HG02885 (cell line): ENCODE results near the gene GRM4.

Experiments used
- ATAC-seq: cut with Tn5 transposase; IDR thresholded peaks from one replicate; pipeline ENCODE4 v1.9.1; 2021; ENCODE audit warnings: mild to moderate bottlenecking; ENCODE audit not compliant: unreplicated experiment, poor library complexity

The GRM4 gene

DNA sequence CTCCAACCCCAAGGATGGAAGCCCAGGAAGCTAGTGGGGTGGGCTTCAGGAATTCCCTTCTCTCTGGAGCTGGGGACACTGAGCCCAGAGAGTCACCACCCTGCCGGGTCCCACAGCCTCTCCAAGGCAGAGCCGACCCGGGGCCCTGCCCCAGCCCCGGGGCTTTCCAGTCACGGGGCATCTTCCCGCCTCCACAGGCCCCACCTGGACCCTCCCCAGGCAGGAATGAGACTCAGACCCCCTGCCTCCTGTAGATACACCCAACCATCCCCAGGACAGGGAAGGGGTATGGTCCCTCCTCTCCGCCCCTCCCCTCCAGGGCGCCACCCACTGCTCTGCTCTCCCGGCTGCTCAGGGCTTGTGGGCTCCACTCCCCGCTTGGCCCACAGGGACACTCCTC is 53.3 kb downstream of the GRM4 start:
- no peak for ATAC-seq

DNA sequence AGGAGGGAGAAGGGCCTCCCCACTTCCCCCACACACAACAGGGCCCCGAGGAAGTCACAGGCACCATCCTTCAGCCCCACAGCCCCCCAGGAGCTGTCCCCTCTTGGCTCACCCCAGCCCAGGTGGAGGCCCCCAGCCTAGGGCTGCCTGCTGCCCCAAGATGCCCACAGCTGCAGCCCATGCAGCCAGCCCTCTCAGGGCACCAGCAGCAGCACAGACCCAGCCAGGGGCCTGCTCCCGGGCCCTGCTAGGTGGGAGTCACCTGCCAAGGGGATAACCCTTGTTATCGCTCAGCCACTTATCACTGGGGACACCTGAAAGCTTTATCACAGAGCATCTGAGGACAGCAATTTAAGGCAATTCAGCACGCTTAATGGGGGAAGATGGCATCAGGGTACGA is 55.0 kb downstream of the GRM4 start:
- no peak for ATAC-seq

- no peak for ATAC-seq
Observed at GRCh38 chr6:34090529-34090928, 55.4 kb downstream of the GRM4 start.

DNA sequence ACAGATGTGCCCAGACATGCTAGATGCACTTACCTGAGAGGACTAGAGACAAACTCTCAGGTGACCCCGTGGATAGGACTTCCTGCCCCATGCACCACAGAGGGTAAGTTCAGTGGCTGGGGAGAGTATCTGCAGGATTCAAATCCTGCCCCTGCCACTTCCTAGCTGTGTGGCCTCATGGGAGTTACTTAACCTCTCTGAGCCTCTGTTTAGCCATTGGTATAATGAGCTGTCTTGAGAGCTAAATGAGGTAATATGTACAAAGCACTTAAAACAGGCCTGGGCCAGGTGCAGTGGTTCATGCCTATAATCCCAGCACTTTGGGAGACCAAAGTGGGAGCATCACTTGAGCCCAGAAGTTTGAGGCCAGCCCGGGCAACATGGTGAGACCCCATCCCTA is 59.3 kb downstream of the GRM4 start:
- ATAC-seq = no peak

DNA sequence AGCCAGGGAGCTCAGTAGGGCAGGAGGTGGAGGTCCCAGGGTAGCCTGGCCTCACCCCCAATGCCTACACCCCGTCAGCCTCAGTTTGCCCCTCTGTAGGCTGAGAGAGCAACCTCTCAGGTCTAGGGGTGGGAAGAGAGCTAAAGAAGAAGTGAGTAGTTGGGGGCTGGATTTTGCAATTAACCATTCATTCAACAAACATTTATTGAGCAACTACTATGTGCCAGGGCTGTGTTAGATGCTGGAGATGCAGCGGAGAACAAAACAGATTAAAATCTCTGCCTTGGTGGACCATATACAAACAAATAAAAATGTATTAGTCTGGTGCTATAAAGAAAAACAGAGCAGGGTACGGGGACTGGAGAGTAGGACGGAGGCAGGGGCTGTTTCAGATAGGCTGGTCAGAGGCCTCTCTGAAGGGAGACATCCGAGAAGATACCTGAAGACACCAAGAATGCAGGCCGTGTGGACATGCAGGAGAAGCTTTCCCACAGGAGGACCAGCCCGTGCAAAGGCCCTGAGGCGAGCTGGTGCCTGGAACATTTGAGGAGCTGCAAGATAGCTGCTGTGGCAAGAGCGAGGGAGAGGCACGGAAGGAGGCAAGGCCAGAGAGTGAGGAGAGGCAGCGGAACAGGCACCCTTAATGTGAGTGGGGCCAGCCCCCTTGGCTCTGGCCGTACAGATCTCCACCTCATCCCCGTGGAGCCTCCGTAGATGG is 60.3 kb downstream of the GRM4 start:
- no peak for ATAC-seq

DNA sequence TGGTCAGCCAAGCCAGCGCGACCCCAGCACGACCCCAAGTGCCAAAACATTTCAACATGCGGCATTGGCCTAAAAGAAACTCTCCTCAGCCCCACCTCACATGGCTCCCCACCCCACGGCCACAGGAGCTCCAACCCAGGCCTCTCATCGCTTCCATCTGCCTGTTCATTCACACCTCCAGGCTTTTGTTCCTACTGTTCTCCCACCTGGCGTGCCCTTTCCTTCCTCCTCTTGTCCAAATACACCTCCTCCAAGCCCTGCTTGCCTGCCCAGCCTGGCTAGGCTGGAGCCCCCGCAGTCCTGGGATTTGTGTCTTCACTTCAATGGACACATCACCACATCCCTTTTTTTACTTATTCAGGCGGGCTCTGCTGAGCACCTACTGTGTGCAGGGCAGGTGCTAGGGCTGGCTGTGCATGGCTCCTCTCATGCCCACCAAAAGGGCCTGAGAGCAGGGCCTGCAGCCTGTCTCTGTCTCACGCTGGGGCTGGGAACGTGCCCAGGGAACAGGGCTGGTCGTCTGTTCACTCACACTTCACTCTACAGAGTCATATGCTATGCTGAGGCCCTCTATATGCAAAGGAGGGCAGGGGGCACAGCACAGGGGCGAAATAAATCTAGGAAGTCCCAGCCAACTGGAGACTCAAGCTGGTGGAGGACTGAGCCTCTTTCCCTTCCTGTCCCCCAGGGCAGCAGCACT is 61.1 kb downstream of the GRM4 start:
- no peak for ATAC-seq

GRCh38 chr6:34082864-34083626 is 62.8 kb downstream of the GRM4 start:
- ATAC-seq = no peak

GRCh38 chr6:34082348-34082747 is 63.5 kb downstream of the GRM4 start:
- ATAC-seq = no peak

DNA sequence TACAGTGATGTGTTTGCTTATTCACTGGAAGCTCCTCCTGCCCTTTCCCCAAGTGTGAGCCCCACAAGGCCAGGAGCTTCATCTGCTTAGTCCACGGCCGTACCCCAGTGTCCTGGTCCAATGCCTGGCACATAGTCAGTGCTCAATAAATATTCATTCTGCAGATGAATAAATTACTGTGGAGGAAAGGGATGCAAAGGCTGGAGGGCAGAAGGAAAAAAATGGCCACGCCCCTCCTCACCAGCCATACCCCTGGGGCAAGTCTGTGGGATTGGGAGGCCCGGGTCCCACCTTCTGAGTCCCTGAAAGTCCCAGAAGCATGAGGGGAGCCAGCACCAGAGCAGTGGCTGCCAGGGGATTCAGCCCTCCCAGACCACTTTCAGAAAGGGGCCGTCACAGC is 65.5 kb downstream of the GRM4 start:
- ATAC-seq = no peak

DNA sequence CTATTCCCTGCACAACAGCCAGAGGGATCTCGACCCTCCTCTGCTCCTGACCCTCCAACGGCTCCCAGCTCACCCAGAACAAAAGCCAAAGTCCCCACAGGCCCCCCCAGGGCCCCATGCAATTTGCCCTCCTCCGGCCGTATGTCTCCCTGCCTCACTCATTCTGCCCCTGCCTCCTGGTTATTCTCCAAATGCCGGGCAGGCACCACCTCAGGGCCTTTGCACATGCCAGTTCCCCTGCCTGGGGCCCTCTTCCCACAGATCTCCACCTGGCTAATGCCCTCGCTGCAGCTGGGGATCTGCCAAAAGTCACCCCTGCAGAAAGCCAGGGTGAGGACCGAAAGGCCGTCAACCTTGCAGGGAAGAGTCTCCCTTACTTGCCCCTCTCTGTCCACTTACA is 66.0 kb downstream of the GRM4 start:
- no peak for ATAC-seq

GRCh38 chr6:34075906-34076305 is 70.0 kb downstream of the GRM4 start:
- ATAC-seq = no peak

GRCh38 chr6:34074064-34074742 is 71.7 kb downstream of the GRM4 start:
- no peak for ATAC-seq

GRCh38 chr6:34073540-34073939 is 72.3 kb downstream of the GRM4 start:
- ATAC-seq = no peak

DNA sequence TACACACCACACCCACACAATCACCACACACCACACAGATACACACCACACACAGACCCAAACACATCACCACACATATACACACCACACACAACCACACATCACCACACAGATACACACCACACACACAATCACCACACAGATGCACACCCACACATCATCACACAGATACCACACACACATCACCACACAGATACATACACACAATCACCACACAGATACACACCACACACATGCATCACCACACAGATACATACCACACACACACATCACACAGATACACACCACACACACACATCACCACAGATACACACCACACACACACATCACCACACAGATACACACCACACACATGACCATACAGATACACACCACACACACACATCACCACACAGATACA is 73.2 kb downstream of the GRM4 start:
- ATAC-seq = no peak

DNA sequence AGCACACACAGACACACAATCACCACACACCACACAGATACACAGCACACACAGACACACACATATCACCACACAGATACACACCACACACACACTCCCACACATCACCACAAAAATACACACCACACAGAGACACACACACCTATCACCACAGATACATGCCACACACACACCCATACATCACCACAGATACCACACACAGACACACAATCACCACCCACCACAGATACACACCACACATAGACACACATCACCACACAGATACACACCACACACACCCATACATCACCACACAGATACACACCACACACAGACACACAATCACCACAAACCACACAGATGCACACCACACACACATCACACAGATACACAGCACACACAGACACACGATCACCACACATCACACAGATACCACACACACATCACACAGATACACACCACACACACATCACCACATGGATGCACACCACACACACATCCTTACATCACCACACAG is 74.0 kb downstream of the GRM4 start:
- ATAC-seq = no peak

DNA sequence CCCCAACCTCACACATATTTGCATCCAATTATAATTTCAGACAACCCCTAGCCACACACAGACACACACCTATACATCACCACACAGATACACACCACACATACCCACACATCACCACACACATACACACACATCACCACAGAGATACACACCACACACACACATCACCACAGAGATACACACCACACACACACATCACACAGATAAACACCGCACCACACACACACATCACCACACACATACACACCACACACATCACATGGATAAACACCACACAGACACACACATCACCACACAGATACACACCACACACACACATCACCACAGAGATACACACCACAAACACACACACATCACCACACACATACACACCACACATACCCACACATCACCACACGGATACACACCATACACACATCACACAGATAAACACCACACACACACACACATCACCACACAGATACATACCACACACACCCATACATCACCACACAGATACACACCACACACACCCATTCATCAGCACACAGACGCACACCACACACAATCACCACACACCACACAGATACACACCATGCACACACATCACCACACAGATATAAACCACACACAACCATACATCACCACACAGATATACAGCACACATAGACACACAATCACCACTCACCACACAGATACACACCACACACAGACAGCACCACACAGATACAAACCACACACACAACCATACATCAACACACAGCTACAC is 74.6 kb downstream of the GRM4 start:
- no peak for ATAC-seq

DNA sequence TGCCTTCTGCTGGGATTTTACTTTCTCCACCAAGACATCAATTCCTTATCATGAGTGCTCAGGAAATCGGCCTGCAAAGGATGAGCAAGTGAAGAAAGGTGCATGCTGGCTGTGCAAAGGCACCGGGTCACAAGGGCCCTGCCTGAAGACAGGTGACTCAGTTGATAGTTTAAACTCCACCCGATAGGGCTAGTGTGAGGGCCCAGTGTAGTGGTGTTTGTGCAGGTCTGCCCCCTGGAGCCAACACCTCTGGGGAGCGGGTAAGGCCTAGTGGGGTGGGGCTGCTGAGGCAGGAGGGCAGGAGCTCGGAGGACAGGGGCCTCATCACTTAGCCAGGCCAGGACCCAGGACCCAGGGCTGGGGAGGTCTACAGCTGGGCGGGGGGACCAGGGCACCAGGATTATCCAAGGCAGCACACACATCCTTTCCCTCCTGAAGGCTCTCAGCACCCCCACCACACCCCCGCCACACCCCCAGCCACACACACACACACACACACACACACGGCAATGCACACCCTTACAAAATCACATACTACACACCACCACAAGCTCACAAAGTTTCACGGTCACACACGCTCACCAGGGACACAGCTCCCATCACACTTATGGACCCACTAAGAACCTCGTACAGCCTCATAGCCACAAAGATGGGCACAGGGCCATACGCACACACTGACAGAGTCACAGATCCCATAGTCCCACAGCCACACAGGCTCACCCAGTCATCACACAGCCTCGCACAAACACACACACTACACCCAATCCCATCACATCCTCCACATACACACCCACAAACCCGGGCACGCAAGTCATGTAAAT is 75.4 kb downstream of the GRM4 start:
- ATAC-seq = no peak

DNA sequence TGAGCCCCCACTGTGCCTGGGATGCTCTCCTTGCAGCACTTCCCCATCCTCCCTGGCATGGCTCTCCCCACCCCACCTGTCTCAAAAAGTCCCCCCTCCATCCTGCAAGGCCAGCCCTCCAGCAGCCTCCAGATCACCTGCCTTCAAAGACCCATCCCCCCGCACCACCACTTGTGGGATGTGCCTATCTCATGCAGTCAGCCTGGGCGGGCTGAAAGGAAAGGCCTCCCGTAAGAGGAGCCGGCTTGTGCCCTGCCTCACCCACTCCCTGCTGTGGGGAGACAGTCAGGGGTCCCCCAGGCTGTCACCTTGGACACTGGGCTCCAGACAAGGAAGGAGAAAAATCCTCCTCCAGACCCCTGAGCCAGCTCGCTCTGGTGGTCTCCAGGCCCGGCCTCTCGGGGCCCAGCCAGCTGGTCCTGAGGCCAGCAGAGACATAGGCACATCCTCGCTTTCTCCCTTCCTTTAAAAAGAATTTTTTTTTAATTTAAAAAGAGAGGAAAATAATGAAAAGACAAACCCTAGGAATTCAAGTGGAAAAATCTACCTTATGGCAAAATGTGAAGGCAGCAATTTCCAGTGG is 77.3 kb downstream of the GRM4 start:
- ATAC-seq = no peak

DNA sequence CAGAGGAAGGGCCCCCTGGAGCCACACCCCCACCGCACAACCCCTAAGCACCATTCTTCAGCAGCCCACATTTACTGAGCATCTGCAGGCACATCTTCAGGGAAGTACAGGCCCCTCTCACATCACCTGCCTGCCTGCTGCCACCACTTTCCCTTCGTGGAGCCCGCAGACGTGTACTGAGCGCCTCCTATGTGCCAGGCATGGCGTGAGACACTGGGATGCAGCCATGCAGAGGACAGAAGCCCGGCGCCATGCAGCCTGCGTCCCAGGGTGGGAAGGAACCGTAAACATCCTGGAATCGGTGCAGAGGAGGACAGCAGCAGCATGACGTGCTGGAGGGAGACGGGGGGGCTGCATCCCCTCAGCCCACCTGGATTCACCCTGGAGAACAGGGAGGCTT is 78.1 kb downstream of the GRM4 start:
- no peak for ATAC-seq
